Islet of Langerhans (tissue), 1 donor: ENCODE results near the gene PALD1.
"Not testable (repeated sequence)": the region's sequence is repeated elsewhere in the genome, so short reads cannot be mapped to it uniquely, and the experiment has no call there.

Experiments used
- FAIRE-seq: peaks from one replicate; lab custom pipeline; 2011; peaks lifted over from hg19 to GRCh38; lab: Jason Lieb, UNC

PALD1 gene

GRCh38 chr10:70575486-70575873 lies 96.9 kb downstream of the PALD1 start:
- no peak for FAIRE-seq

GRCh38 chr10:70575874-70576802 lies 97.6 kb downstream of the PALD1 start:
- FAIRE-seq = no peak

GRCh38 chr10:70576803-70577517 lies 98.4 kb downstream of the PALD1 start:
- FAIRE-seq = no peak

GRCh38 chr10:70578371-70578947 lies 99.9 kb downstream of the PALD1 start:
- no peak for FAIRE-seq

GRCh38 chr10:70579234-70580002 lies 100.9 kb downstream of the PALD1 start:
- no peak for FAIRE-seq

- not testable (repeated sequence) for FAIRE-seq
Measured at GRCh38 chr10:70581176-70581575, 102.6 kb downstream of the PALD1 start.

- FAIRE-seq = no peak
Measured at GRCh38 chr10:70582793-70583668, 104.5 kb downstream of the PALD1 start.

GRCh38 chr10:70583669-70584037 lies 105.1 kb downstream of the PALD1 start:
- no peak for FAIRE-seq

- FAIRE-seq = no peak
Measured at GRCh38 chr10:70584366-70584765, 105.8 kb downstream of the PALD1 start.

GRCh38 chr10:70584909-70585544 lies 106.5 kb downstream of the PALD1 start:
- no peak for FAIRE-seq

GRCh38 chr10:70585578-70586169 lies 107.1 kb downstream of the PALD1 start:
- FAIRE-seq = no peak

GRCh38 chr10:70586348-70586930 lies 107.9 kb downstream of the PALD1 start:
- FAIRE-seq = no peak

- no peak for FAIRE-seq
Measured at GRCh38 chr10:70587045-70587658, 108.6 kb downstream of the PALD1 start.

- no peak for FAIRE-seq
Measured at GRCh38 chr10:70588255-70588654, 109.7 kb downstream of the PALD1 start.

GRCh38 chr10:70588859-70589570 lies 110.4 kb downstream of the PALD1 start:
- FAIRE-seq = no peak

GRCh38 chr10:70589762-70590654 lies 111.4 kb downstream of the PALD1 start:
- FAIRE-seq = no peak

- no peak for FAIRE-seq
Measured at GRCh38 chr10:70590655-70591416, 112.3 kb downstream of the PALD1 start.
